Measurements from ENCODE around the gene KIF5C. TPM values are rescaled to one million over a fixed set of nuclear protein-coding genes. Genes with fewer than 3 reads are reported as not detected.

The KIF5C gene
- total RNA-seq, 4 donors from 2014 or later: 0.75 to 3.2 (median 2.3) TPM

Small RNA genes within 50 kb of the gene (small RNA-seq; reads per million reads assigned to genes)
- gene RNU2-9P (0 reads per million in 4 donors), gene UBBP3 (0 reads per million in 4 donors)

Other genes starting within 250 kb of the KIF5C start
- 10 to 100 TPM; 18.3 to 40.4 (median 25.7) TPM for gene EPC2, start 230.5 kb upstream of the KIF5C start, total RNA-seq
- 1 to 10 TPM in 3 of 4 donors, not detected in 1; 1.1 to 3.1 (median 2.6) TPM for gene LYPD6B, start 163.5 kb downstream of the KIF5C start, total RNA-seq